Activated CD8-positive, alpha-beta memory T cell treated with anti-CD3 and anti-CD28 coated beads, Interleukin-2, amount 50 U/mL, for 48 hours (primary cell): ENCODE measurements around the gene AMZ2.
"Not testable (repeated sequence)": the region's sequence is repeated elsewhere in the genome, so short reads cannot be mapped to it uniquely, and the experiment has no call there.

Experiments
- DNase-seq: peaks from one replicate; pipeline ENCODE4 v3.0.0-alpha.2; 2020

Gene AMZ2

DNA sequence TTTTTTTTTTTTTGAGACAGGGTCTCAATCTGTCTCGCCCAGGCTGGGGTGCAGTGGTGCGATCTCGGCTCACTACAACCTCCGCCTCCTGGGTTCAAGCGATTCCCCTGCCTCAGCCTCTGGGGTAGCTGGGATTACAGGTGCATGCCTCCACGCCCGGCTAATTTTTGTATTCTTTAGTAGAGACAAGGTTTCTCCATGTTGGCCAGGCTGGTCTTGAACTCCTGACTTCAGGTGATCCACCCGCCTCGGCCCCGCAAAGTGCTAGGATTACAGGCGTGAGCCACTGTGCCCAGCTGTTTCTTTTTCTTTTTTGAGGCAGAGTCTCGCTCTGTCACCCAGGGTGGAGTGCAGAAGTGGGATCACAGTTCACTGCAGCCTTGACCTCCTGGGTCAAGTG lies 27.1 kb upstream of the AMZ2 start:
- DNase-seq = not testable (repeated sequence)

DNA sequence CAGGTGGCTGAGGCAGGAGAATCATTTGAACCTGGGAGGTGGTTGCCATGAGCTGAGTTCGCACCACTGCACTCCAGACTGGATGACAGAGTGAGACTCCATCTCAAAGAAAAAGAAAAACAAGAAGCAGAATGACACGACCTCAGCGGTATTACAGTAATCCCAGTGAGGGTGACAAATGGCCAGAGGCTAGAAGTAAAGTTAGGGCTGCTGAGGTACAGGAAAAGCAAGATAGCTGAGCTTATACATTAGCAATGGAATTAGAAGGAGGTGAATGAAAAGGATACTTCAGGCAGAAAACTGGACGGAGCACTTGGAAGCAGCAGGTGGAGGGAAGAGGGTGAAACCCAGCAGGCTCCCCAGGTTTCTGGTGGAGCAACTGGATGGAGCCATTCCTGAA lies 26.1 kb upstream of the AMZ2 start:
- no peak for DNase-seq

GRCh38 chr17:68222606-68223005 lies 25.2 kb upstream of the AMZ2 start:
- no peak for DNase-seq

DNA sequence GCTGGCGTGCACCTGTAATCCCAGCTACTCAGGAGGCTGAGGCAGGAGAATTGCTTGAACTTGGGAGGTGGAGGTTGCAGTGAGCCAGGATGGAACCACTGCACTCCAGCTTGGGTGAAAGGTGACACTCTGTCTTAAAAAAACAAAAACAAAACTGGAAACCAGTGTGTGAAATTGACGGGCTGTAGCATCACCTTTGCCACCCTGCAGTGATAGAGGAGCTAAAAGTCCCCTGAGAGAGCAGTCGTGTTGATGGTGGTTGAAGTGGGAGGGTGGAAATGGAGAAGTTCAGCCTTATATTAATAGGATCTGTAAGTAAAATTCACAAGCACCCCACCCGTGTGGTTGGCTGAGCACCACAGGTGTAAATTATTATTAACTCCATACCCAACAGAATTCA lies 22.8 kb upstream of the AMZ2 start:
- not testable (repeated sequence) for DNase-seq

DNA sequence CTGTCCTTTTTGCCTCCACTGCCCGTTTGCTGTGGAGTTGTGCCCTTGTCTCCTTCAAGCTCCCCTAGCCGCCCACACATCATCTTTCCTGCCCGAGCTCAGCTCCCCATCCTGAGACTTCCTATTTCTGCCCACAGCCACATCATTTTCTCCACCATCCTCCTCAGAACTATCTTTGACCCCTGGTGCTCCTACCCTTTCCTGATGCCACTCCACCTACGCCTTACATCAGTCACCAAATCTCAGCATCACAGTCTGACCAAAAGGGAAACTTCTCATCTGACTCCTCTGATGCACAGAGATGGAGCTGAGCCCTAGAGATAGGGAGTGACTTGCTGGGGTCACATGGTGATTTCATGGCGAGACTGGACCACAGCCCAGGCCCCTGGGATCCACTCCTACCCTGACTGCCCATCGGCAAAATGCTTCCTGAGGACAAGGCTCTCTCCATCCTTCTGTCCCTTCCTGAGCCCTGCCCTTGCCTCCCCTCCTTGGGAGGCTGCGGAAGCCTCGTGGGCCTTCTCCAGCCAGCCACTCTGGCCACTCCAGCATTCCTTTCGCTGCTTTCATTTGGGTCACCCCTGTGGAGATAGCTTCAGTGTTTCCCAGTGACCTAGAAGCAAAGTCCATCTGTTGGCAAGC lies 19.7 kb upstream of the AMZ2 start:
- not testable (repeated sequence) for DNase-seq

DNA sequence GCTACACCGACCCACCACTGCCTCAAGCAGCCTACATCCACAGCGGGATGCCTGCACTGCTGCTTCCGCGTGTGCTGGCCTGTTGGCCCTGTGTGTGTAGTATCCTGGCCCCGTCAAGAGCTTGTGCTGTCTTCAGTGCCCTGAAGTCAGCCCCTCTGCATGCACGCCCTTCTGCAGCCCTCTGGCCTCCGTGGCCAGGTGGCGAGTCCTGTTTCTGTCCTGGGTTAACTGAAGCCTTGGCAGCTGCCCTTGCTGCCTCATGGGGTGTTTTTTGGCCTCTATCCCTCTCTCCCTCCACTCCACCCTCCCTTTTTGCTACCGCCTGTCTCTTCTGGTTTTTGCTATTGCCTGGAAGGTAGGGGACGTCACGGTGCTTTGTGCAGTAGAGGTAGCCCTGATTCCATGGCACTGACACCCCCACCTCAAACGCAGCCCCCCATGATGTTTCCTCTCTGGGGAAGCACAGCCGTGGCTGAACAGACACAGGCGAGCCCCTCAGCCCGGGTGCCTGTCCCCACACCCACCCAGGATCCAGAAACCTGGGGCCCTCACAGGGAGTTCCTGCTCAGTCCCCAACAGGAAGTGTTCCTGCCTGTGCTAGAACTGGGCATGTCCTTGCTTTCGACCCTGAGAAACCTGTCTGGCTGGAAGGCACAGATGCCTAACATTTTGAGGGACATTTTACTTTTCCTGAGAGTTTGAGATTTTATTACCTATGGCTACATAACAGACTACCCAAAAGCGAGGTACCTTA lies 18.8 kb upstream of the AMZ2 start:
- no peak for DNase-seq

GRCh38 chr17:68229619-68230018 lies 18.2 kb upstream of the AMZ2 start:
- no peak for DNase-seq

GRCh38 chr17:68231131-68231530 lies 16.7 kb upstream of the AMZ2 start:
- DNase-seq = not testable (repeated sequence)

GRCh38 chr17:68231541-68231940 lies 16.3 kb upstream of the AMZ2 start:
- DNase-seq = no peak

- not testable (repeated sequence) for DNase-seq
Measured at GRCh38 chr17:68232741-68233140, 15.1 kb upstream of the AMZ2 start.

GRCh38 chr17:68234726-68235335 lies 13.0 kb upstream of the AMZ2 start:
- DNase-seq = peak; percentile 55

DNA sequence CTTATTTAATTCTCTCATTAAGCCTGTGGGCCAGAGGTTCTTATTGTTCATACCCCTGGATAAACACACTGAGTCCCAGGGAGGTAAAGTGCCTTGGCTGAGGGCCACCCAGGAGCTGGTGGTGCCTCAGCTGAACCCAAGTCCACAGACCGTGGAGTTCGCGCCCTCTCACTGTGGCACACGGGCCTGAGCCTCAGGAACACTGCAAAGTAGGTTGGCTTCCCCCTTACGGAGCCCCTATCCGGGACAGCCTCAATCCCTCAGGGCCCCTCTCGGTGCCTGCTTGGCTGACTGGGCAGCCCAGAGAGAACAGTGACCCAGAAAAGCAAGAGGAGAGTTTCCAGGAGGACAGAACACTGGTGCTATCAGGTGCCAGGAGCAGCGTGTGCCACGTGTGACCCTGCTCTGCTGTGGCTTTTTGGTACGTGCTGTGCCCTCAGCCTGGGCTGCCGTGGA lies 12.5 kb upstream of the AMZ2 start:
- peak; percentile 53 for DNase-seq

- DNase-seq = peak; percentile 67
Measured at GRCh38 chr17:68237369-68238163, 10.3 kb upstream of the AMZ2 start.

DNA sequence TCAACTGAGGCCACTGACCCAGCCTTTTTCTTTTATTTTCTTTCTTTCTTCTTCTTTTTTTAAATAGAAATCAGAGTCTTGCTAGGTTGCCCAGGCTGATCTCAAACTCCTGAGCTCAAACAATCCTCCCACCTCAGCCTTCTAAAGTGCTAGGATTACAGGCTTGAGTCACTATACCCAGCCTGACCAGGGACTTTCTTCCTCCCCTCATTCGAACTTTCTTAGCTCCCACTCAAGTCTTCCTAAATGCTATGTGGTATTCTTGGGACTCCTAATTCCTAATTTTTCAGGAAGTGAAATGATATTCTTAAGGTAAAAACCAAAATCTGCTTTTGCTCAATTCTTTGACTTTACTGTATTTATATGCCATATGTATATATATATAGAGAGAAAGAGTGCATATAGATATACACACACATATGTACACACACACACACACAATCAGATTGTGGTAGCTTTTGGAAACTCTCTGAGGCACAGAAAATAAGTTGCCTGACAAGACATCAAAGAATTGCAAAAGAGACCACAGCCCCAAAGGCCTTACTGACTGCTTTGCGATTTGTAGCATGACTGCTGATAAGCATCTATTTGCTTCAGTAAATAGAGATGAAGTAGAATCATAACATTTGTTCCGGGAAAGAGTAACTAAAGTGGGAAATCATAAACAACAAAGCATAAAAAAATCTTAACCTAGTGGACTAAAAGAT lies 9.5 kb upstream of the AMZ2 start:
- DNase-seq = no peak

DNA sequence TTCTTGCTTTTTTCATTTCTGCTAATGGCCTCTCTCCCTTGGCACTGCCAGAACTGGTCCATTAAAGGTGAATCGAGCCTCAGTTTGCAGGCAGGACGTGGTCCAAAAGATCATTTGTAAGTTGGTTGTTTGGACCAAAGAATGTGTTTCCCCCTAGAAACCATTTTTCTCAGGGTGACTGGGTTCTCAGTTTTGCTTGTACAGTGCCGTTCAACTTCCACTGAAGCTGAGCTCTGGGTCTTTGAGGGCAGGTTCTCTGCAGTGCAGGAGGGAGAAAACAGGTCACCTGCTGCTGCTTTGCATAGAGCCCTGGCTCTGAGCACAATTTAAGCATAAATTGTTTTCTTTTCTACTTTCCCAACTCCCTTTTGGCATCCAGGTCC lies 9.0 kb upstream of the AMZ2 start:
- DNase-seq = no peak

GRCh38 chr17:68239632-68240366 lies 8.0 kb upstream of the AMZ2 start:
- DNase-seq = no peak

GRCh38 chr17:68246271-68247028 lies 1.4 kb upstream of the AMZ2 start:
- peak; percentile 39 for DNase-seq

GRCh38 chr17:68248199-68248825 lies 469 bp downstream of the AMZ2 start:
- DNase-seq = no peak

- DNase-seq = no peak
Measured at GRCh38 chr17:68248891-68249290, 1.0 kb downstream of the AMZ2 start.

DNA sequence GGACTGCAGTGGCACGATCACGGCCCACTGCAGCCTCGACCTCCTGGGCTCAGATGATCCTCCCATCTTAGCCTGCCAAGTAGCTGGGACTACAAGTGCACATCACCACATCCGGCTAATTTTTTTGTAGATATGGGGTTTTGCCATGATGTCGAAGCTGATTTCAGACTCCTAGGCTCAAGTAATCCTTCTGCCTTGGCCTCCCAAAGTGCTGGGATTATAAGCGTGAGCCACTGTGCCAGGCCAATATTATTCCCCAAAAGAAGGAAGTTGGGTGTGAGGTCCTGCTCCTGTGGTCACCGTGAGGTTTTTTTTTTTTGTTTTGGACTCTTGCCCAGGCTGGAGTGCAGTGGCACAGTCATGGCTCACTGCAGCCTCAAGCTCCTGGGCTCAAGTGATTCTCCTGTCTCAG lies 1.5 kb downstream of the AMZ2 start:
- DNase-seq = no peak

DNA sequence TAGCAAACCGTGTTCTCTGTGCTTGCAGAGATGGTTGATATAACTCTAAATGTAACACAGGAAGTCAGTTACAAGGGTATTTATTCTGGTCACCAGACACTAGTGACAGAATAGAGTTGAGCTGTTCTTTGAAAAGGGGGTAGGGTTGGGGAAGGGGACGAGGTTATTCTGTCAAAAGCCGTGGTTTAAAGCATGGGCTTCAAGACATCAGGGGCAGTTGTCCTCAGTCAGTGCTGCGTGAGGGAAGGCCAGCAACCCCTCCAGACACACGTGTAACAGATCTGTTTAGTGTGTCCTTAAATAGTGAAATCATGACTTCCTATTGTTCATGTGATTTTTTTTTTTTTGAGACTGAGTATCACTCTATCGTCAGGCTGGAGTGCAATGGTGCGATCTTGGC lies 5.6 kb downstream of the AMZ2 start:
- DNase-seq = not testable (repeated sequence)
